NCI-H774 (cell line): ENCODE results near the gene CRACR2A.

Experiments used
- DNase-seq: peaks from one replicate; lab custom pipeline; 2025; lab: John Stamatoyannopoulos, UW

Gene CRACR2A

GRCh38 chr12:3565985-3566384 lies 186.9 kb downstream of the CRACR2A start:
- no peak for DNase-seq
